K562 (cell line): ENCODE results near the gene MPZL1. TPM values are rescaled to one million over a fixed set of nuclear protein-coding genes. Genes with fewer than 3 reads are reported as not detected.

Source experiments
- ATAC-seq: fragments of 200-7000 bp; cut with Tn5 transposase; 3 replicates; pipeline ENCODE4 v1.9.1; 2020; ENCODE audit warnings: moderate library complexity
- BruUV-seq: library from RNA; stranded (reverse); fragments of 400-500 nt; replicated peaks from 2 replicates; lab custom pipeline; 2021; lab: Mats Ljungman, UMichigan
- CTCF ChIA-PET: fragments of 300-600 bp; formaldehyde crosslinking; extraction: SDS; loops from one replicate; lab custom pipeline; 2021; ENCODE audit warnings: low intra/inter-chr PET ratio; lab: Yijun Ruan, JAX
- POLR2A ChIA-PET: fragments of 300-600, 350-650 bp; sonication (Branson Sonifier 250); formaldehyde crosslinking; extraction: SDS; loops from one replicate; lab custom pipeline; 2021; ENCODE audit warnings: antibody characterized with exemption, inconsistent platforms; lab: Yijun Ruan, JAX
- DNase-seq, 4 experiments: peaks; one replicate each; pipeline versions ENCODE4 v3.0.0 to v3.0.0-alpha.2; 2011 to 2018; ENCODE audit warnings: low spot score in 3 of 4, mixed read lengths in 3 of 4; ENCODE audit errors: extremely low read depth in 1 of 4
- FAIRE-seq: peaks from 2 replicates; lab custom pipeline; 2011; peaks lifted over from hg19 to GRCh38; lab: Jason Lieb, UNC
- H2AFZ ChIP-seq: 2 replicates; pipeline ENCODE4 v1.6.0; 2011; ENCODE audit warnings: low read depth, low read length, control low read depth, inconsistent platforms
- H3K27ac ChIP-seq: fragments of 200-600 bp; 3 replicates; pipeline ENCODE4 v1.8.0; 2011; ENCODE audit warnings: low read depth, mild to moderate bottlenecking, control low read depth, inconsistent platforms, low read length, moderate library complexity, mixed read lengths; ENCODE audit errors: extremely low read depth
- H3K27me3 ChIP-seq, 2 experiments: fragments of 300-600 bp in 1 of 2; 2 replicates in 1 of 2; 3 replicates in 1 of 2; pipeline versions ENCODE4 v1.6.0 to v1.8.0; 2011; ENCODE audit warnings: inconsistent platforms in 2 of 2, low read length in 2 of 2, mild to moderate bottlenecking in 1 of 2, mixed read lengths in 1 of 2, moderate library complexity in 1 of 2; ENCODE audit not compliant: control insufficient read depth in 2 of 2, insufficient read depth in 2 of 2
- H3K36me3 ChIP-seq: fragments of 300-600 bp; 3 replicates; pipeline ENCODE4 v1.8.0; 2011; ENCODE audit warnings: mild to moderate bottlenecking, low read length, inconsistent platforms; ENCODE audit not compliant: control insufficient read depth, insufficient read depth
- H3K4me1 ChIP-seq, 2 experiments: fragments of 200-600 bp in 1 of 2; replicated peaks in 1 of 2; 2 replicates in 1 of 2; 3 replicates in 1 of 2; pipeline versions ENCODE4 v1.5.1 to v1.8.0; 2011; ENCODE audit warnings: inconsistent platforms in 2 of 2, low read length in 2 of 2, mild to moderate bottlenecking in 1 of 2, mixed read lengths in 1 of 2, moderate library complexity in 1 of 2; ENCODE audit not compliant: control insufficient read depth in 2 of 2, insufficient read depth in 2 of 2
- H3K4me2 ChIP-seq: 2 replicates; pipeline ENCODE4 v1.6.1; 2011; ENCODE audit warnings: low read length, control low read depth, inconsistent platforms, mixed read lengths; ENCODE audit not compliant: insufficient read depth
- H3K4me3 ChIP-seq: fragments of 200-600 bp; sonication (generic), shearing (Covaris generic); 2 replicates; pipeline ENCODE4 v1.5.1; 2016; ENCODE audit warnings: control low read depth, inconsistent platforms
- H3K79me2 ChIP-seq: fragments of 200-600 bp; 3 replicates; pipeline ENCODE4 v1.8.0; 2011; ENCODE audit warnings: low read length, inconsistent platforms; ENCODE audit not compliant: control insufficient read depth, insufficient read depth
- H3K9ac ChIP-seq, 2 experiments: 2 replicates each; pipeline versions ENCODE4 v1.6.0 to v1.6.1; 2011; ENCODE audit warnings: low read depth in 2 of 2, low read length in 2 of 2, control low read depth in 1 of 2, inconsistent platforms in 1 of 2, mild to moderate bottlenecking in 1 of 2, mixed read lengths in 1 of 2; ENCODE audit not compliant: insufficient read depth in 1 of 2
- H3K9me1 ChIP-seq: one replicate; pipeline ENCODE4 v1.6.0; 2011; ENCODE audit warnings: inconsistent platforms, mild to moderate bottlenecking, low read length, moderate library complexity; ENCODE audit not compliant: control insufficient read depth, insufficient read depth
- H3K9me3 ChIP-seq: replicated peaks from 2 replicates; pipeline ENCODE4 v1.5.1; 2011; ENCODE audit warnings: low read depth, low read length, inconsistent platforms; ENCODE audit not compliant: control insufficient read depth, insufficient read depth
- H4K20me1 ChIP-seq: replicated peaks from 2 replicates; pipeline ENCODE4 v1.6.1; 2011; ENCODE audit warnings: low read length, inconsistent platforms, mixed read lengths; ENCODE audit not compliant: control insufficient read depth, insufficient read depth
- ARID2 ChIP-seq: fragments of 450-650 bp; IDR thresholded peaks from 2 replicates; pipeline ENCODE4 v1.6.1; 2017; ENCODE audit warnings: antibody characterized with exemption, mild to moderate bottlenecking
- BRD9 ChIP-seq: fragments of 450-650 bp; IDR thresholded peaks from 2 replicates; pipeline ENCODE4 v1.6.1; 2018; ENCODE audit warnings: low read depth; ENCODE audit not compliant: partially characterized antibody
- CTBP1 ChIP-seq: fragments of 450-650 bp; IDR thresholded peaks from 2 replicates; pipeline ENCODE4 v1.6.1; 2016; ENCODE audit warnings: borderline replicate concordance
- JUND ChIP-seq, 2 experiments: IDR thresholded peaks; 2 replicates in 1 of 2; 3 replicates in 1 of 2; pipeline ENCODE4 v1.6.1; 2011; ENCODE audit warnings: borderline replicate concordance in 2 of 2, low read depth in 2 of 2, low read length in 2 of 2, improper control_type of control experiment in 1 of 2, missing biosample characterization in 1 of 2, missing genetic modification characterization in 1 of 2, missing genetic modification reagents in 1 of 2
- KAT2B ChIP-seq: IDR thresholded peaks from one replicate; pipeline ENCODE4 v1.6.1; 2012; ENCODE audit warnings: low read depth, mild to moderate bottlenecking, control low read depth, inconsistent platforms, low read length, moderate library complexity
- KAT7 ChIP-seq: sonication (generic); formaldehyde crosslinking; IDR thresholded peaks from 2 replicates; pipeline ENCODE4 v1.8.0; 2022; ENCODE audit warnings: missing genetic modification reagents, mild to moderate bottlenecking, borderline replicate concordance
- MECOM ChIP-seq: fragments of 250-450 bp; sonication (Bioruptor Pico); IDR thresholded peaks from 2 replicates; pipeline ENCODE4 v1.8.0; 2022; ENCODE audit warnings: inconsistent platforms
- U2AF2 ChIP-seq: fragments of 200-400 bp; formaldehyde crosslinking; optimal IDR thresholded peaks from 2 replicates; pipeline ENCODE3; 2017; ENCODE audit warnings: low read depth, mild to moderate bottlenecking, low read length
- ZNF239 ChIP-seq: fragments of 250-450 bp; sonication (Bioruptor Pico); IDR thresholded peaks from 2 replicates; pipeline ENCODE4 v1.4.0; 2020; ENCODE audit warnings: mild to moderate bottlenecking
- WGBS: fragments of 100-300 bp; shearing (Covaris generic); methylation state at CpG from one replicate; pipeline ENCODE4 v1.1.6; 2016; ENCODE audit warnings: low coverage, mixed read lengths; ENCODE audit not compliant: insufficient coverage; ENCODE audit errors: missing lambda C conversion rate; 5-methylcytosine and 5-hydroxymethylcytosine counted together
- in situ Hi-C: fragments of 300-500 bp; cut with MboI; formaldehyde crosslinking; loops from 4 replicates; pipeline ENCODE4 v1.15.0; 2018; ENCODE audit warnings: inconsistent platforms, mixed read lengths
- intact Hi-C: fragments of 100-400 bp; cut with micrococcal nuclease; formaldehyde crosslinking; loops from 2 replicates; pipeline ENCODE4 v1.14.2; 2022
- polyA plus RNA-seq, 8 experiments: library from polyadenylated mRNA; depleted of rRNA in 4 of 8; stranded (reverse) in 5 of 8; unstranded in 3 of 8; fragments of >200 nt; fragmentation: Nextera tagmentation in 2 of 8; fragmentation: Illumina TruSeq in 1 of 8; extraction: Ambion mirVana in 2 of 8; extraction: Trizol in 1 of 8; gene quantifications; 2 replicates each; pipeline versions ENCODE4 v1.2.1 to v1.2.3, GENCODE V29; 2011 to 2014; ENCODE audit warnings: inconsistent platforms in 1 of 8, missing spikeins in 1 of 8
- total RNA-seq, 7 experiments: library from RNA; depleted of rRNA in 6 of 7; stranded (reverse); fragments of >200 nt in 6 of 7; fragmentation: Illumina TruSeq in 2 of 7; extraction: Trizol in 2 of 7; gene quantifications; 2 replicates each; pipeline versions ENCODE4 v1.2.1 to v1.2.3, GENCODE V29; 2011 to 2021; ENCODE audit warnings: low replicate concordance in 1 of 7
- TF ChIP-seq, protein P1 (sequence below): IDR thresholded peaks from 2 replicates; pipeline ENCODE4 v1.6.1; 2011; ENCODE audit not compliant: insufficient read length; ENCODE audit errors: extremely low read depth
- TF ChIP-seq, protein P2 (sequence below): IDR thresholded peaks from 2 replicates; pipeline ENCODE4 v1.6.1; 2016; ENCODE audit warnings: missing genetic modification characterization, missing compliant biosample characterization
- TF ChIP-seq, protein P3 (sequence below): sonication (generic); formaldehyde crosslinking; IDR thresholded peaks from 2 replicates; pipeline ENCODE4 v1.8.1; 2023; ENCODE audit warnings: mild to moderate bottlenecking, missing genetic modification reagents
- TF ChIP-seq, protein P4 (sequence below): sonication (generic); formaldehyde crosslinking; IDR thresholded peaks from 2 replicates; pipeline ENCODE4 v1.8.1; 2022; ENCODE audit warnings: missing genetic modification reagents

Gene MPZL1
- total and polyA plus RNA-seq, 9 of the 15 experiments (the other 6 are each of a cell fraction or from before 2014, with no cell fraction given), result 14.5 to 153 (median 66.5) TPM

DNA sequence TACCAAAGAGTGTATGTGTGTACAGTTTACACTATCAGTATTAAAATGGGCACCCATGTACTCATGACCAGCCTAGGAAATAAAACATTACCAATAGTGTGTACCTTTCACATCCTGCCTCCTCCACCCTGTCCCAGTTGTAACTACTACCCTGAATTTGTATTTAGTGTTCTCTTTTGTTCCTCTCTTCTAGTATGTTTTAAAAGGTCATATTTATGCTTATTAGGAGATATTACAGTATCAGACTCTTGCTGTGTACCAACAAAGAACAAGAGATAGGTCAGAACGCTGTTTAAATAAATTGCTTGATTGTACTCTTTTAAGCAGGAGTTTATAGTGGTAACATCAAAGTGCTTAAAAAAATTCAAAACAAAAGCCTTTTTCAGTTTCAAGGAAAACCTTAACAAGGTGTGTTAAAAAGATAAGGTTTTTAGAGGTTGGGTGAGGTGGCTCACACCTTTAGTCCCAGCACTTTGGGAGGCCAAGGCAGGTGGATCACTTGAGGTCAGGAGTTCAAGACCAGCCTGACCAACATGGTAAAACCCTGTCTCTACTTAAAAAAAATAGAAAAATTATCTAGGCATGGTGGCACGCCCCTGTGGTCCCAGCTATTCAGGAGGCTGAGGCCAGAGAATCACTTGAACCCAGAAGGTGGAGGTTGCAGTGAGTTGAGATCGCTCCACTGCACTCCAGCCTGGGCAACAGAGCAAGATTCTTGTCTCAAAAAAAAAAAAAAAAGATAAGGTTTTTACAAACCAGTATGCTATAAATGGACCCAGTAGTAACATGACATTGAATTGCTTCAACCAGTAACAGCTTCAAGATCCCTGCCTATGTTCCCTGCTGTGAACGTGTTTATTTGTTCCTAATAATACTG is 35.9 kb downstream of the MPZL1 start (continued):
- TF ChIP-seq, protein P1, sequence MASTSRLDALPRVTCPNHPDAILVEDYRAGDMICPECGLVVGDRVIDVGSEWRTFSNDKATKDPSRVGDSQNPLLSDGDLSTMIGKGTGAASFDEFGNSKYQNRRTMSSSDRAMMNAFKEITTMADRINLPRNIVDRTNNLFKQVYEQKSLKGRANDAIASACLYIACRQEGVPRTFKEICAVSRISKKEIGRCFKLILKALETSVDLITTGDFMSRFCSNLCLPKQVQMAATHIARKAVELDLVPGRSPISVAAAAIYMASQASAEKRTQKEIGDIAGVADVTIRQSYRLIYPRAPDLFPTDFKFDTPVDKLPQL, result no peak
- no peak for TF ChIP-seq JUND (IDR thresholded peaks at IDR 0.05; ENCODE audit: borderline replicate concordance, low read depth, low read length)
- no peak for TF ChIP-seq JUND (tag; IDR thresholded peaks at IDR 0.05; ENCODE audit: borderline replicate concordance, low read depth, low read length)

DNA sequence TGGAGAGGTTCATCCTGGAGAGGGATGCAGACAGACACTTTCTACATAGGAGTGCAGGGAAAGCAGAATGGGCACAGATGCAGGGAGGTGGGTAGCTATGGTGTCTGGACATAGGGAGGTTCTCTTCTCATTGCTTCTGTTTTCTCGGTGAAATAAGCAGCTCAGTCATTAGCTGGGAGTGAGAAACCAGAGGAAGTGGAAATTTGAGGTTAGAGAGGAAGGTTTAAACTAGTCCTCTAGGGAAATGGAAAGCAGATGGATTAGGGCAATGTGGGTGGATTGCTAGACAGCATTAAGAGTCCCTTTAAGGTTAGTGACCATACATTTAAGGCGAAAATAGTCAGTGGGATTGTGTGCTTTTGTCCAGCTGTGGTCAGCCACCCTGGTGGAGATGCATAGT is 39.6 kb downstream of the MPZL1 start:
- ChIA-PET POLR2A (interaction anchor here (0.6 to 1.6 kb wide), 7 partner anchors 9 to 164 kb away, joined by 3 to 14 read pairs (median 4); no protein-coding TSS in a partner anchor), CTCF (no interaction called here)
- Histone ChIP-seq H3K4me3 (no peak overlapping the region), H3K4me2 (peak overlapping the region; percentile 33; the same call in 1 of the 2 replicates), H3K4me1 (peaks cover 17 to 73% of the 10 kb centered on the region in 2 experiments), H3K9me3 (no peaks in the 10 kb centered on the region), H3K9me1 (peaks cover 4% of the 10 kb centered on the region), H2AFZ (no peak overlapping the region), H3K36me3 (peaks cover 15% of the 10 kb centered on the region), H3K9ac (peak overlapping the region; percentile 1 to 70; a peak in 2 of 4 replicates), H3K27me3 (no peaks in the 10 kb centered on the region), H3K79me2 (peaks cover 79% of the 10 kb centered on the region), H3K27ac (peak overlapping the region; percentile 86), H4K20me1 (0 out of 2 replicates have a peak, but pooled peaks cover 3% of the 10 kb centered on the region)
- BruUV-seq, result no TSS peak
- 33% methylated on average over 2 of the region's 2 CpGs for WGBS
- intact Hi-C loops, result loop anchor here (2.0 to 5.0 kb wide), 4 partner anchors 39 to 176 kb away; partner anchors contain the start of genes DCAF6 and MPC2
- DNase-seq, result no peak
- ATAC-seq, result peak; percentile 5
- no peak for FAIRE-seq
- in situ Hi-C loops, result no loop called here
- TF ChIP-seq ARID2 (no peak), ZNF239 (CRISPR knock-in tag) (no peak), BRD9 (peak; percentile 16), CTBP1 (no peak), MECOM (CRISPR knock-in tag) (peak; percentile 41; the same call in 1 of the 2 replicates), KAT2B (no peak), KAT7 (no peak), U2AF2 (no peak)
- TF ChIP-seq, protein P2, sequence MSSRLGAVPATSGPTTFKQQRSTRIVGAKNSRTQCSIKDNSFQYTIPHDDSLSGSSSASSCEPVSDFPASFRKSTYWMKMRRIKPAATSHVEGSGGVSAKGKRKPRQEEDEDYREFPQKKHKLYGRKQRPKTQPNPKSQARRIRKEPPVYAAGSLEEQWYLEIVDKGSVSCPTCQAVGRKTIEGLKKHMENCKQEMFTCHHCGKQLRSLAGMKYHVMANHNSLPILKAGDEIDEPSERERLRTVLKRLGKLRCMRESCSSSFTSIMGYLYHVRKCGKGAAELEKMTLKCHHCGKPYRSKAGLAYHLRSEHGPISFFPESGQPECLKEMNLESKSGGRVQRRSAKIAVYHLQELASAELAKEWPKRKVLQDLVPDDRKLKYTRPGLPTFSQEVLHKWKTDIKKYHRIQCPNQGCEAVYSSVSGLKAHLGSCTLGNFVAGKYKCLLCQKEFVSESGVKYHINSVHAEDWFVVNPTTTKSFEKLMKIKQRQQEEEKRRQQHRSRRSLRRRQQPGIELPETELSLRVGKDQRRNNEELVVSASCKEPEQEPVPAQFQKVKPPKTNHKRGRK, result no peak
- TF ChIP-seq, protein P3, sequence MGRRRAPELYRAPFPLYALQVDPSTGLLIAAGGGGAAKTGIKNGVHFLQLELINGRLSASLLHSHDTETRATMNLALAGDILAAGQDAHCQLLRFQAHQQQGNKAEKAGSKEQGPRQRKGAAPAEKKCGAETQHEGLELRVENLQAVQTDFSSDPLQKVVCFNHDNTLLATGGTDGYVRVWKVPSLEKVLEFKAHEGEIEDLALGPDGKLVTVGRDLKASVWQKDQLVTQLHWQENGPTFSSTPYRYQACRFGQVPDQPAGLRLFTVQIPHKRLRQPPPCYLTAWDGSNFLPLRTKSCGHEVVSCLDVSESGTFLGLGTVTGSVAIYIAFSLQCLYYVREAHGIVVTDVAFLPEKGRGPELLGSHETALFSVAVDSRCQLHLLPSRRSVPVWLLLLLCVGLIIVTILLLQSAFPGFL (CRISPR knock-in tag), result no peak
- TF ChIP-seq, protein P4, sequence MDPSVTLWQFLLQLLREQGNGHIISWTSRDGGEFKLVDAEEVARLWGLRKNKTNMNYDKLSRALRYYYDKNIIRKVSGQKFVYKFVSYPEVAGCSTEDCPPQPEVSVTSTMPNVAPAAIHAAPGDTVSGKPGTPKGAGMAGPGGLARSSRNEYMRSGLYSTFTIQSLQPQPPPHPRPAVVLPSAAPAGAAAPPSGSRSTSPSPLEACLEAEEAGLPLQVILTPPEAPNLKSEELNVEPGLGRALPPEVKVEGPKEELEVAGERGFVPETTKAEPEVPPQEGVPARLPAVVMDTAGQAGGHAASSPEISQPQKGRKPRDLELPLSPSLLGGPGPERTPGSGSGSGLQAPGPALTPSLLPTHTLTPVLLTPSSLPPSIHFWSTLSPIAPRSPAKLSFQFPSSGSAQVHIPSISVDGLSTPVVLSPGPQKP (CRISPR knock-in tag), result no peak
